H1 (cell line): ENCODE measurements around the gene MLKL. TPM values are rescaled to one million over a fixed set of nuclear protein-coding genes. Genes with fewer than 3 reads are reported as not detected.

ENCODE experiments used
- CTCF ChIA-PET: fragments of 300-600 bp; sonication (Branson Sonifier 250); formaldehyde crosslinking; loops from one replicate; lab custom pipeline; 2021; ENCODE audit not compliant: partially characterized antibody; lab: Charles Lee
- POLR2A ChIA-PET: fragments of 300-600 bp; sonication (Branson Sonifier 250); formaldehyde crosslinking; loops from one replicate; lab custom pipeline; 2021; ENCODE audit warnings: inconsistent platforms; ENCODE audit not compliant: partially characterized antibody; lab: Charles Lee
- DNase-seq, 2 experiments: peaks; one replicate each; pipeline versions ENCODE4 v3.0.0 to v3.0.0-alpha.2; 2010 to 2022; ENCODE audit warnings: low spot score in 2 of 2, low read depth in 1 of 2, mixed read lengths in 1 of 2
- FAIRE-seq: peaks from 2 replicates; lab custom pipeline; 2011; peaks lifted over from hg19 to GRCh38; lab: Jason Lieb, UNC
- H2AFZ ChIP-seq: 2 replicates; pipeline ENCODE4 v1.8.1; 2012; ENCODE audit warnings: low read length, inconsistent platforms
- H2AK5ac ChIP-seq: 2 replicates; pipeline ENCODE4 v1.6.1; 2013; ENCODE audit warnings: low read depth, low read length
- H2BK120ac ChIP-seq: replicated peaks from 2 replicates; pipeline ENCODE3; 2013; ENCODE audit warnings: low read depth, low read length, inconsistent platforms
- H2BK12ac ChIP-seq: 2 replicates; pipeline ENCODE4 v1.6.1; 2013; ENCODE audit warnings: low read depth, low read length
- H2BK15ac ChIP-seq: 2 replicates; pipeline ENCODE4 v1.6.1; 2013; ENCODE audit warnings: low read length
- H2BK20ac ChIP-seq: 2 replicates; pipeline ENCODE4 v1.6.1; 2013; ENCODE audit warnings: low read length
- H2BK5ac ChIP-seq: 2 replicates; pipeline ENCODE4 v1.6.1; 2013; ENCODE audit warnings: low read depth, low read length
- H3K14ac ChIP-seq: 2 replicates; pipeline ENCODE4 v1.6.1; 2013; ENCODE audit warnings: inconsistent platforms; ENCODE audit not compliant: insufficient read length
- H3K18ac ChIP-seq: 2 replicates; pipeline ENCODE4 v1.6.1; 2013; ENCODE audit warnings: low read length; ENCODE audit errors: extremely low read depth
- H3K23ac ChIP-seq: 2 replicates; pipeline ENCODE4 v1.6.1; 2013; ENCODE audit warnings: inconsistent platforms; ENCODE audit not compliant: insufficient read length
- H3K23me2 ChIP-seq: 2 replicates; pipeline ENCODE4 v1.6.1; 2013; ENCODE audit warnings: low read depth, low read length
- H3K27ac ChIP-seq: 2 replicates; pipeline ENCODE4 v1.6.1; 2011; ENCODE audit warnings: low read depth, low read length, inconsistent platforms
- H3K27me3 ChIP-seq, 4 experiments: replicated peaks in 1 of 4; 1 replicate in 1 of 4; 2 replicates in 3 of 4; pipeline versions ENCODE4 v1.6.1 to v1.8.1; 2011 to 2013; ENCODE audit warnings: low read length in 3 of 4, mild to moderate bottlenecking in 3 of 4, inconsistent platforms in 2 of 4, mixed read lengths in 2 of 4, moderate library complexity in 1 of 4; ENCODE audit not compliant: control insufficient read depth in 3 of 4, insufficient read depth in 3 of 4; ENCODE audit errors: extremely low read depth in 1 of 4
- H3K36me3 ChIP-seq, 4 experiments: 2 replicates each; pipeline versions ENCODE4 v1.6.1 to v1.8.1; 2011 to 2013; ENCODE audit warnings: mild to moderate bottlenecking in 4 of 4, low read length in 3 of 4, moderate library complexity in 2 of 4, control low read depth in 1 of 4, inconsistent platforms in 1 of 4; ENCODE audit not compliant: insufficient read depth in 4 of 4, control insufficient read depth in 2 of 4
- H3K4ac ChIP-seq: replicated peaks from 2 replicates; pipeline ENCODE3; 2013; ENCODE audit warnings: low read length, low read depth, mixed read lengths, inconsistent platforms; ENCODE audit not compliant: insufficient read length
- H3K4me1 ChIP-seq, 4 experiments: replicated peaks in 1 of 4; 1 replicate in 1 of 4; 2 replicates in 3 of 4; pipeline versions ENCODE4 v1.6.1 to v1.8.1; 2011 to 2013; ENCODE audit warnings: low read length in 3 of 4, inconsistent platforms in 2 of 4, mixed read lengths in 1 of 4; ENCODE audit not compliant: insufficient read depth in 4 of 4, control insufficient read depth in 3 of 4
- H3K4me2 ChIP-seq, 2 experiments: 2 replicates each; pipeline versions ENCODE4 v1.6.1 to v1.8.1; 2011 to 2013; ENCODE audit warnings: low read depth in 2 of 2, low read length in 2 of 2, control low read depth in 1 of 2, inconsistent platforms in 1 of 2, mild to moderate bottlenecking in 1 of 2; ENCODE audit not compliant: insufficient read depth in 1 of 2
- H3K4me3 ChIP-seq, 4 experiments: fragments of 200-600, 300-600 bp in 1 of 4; sonication (generic), shearing (Covaris generic), sonication (Bioruptor Twin) in 1 of 4; 2 replicates each; pipeline versions ENCODE4 v1.5.1 to v1.8.1; 2011 to 2016; ENCODE audit warnings: low read length in 4 of 4, low read depth in 3 of 4, control low read depth in 2 of 4, inconsistent platforms in 2 of 4, mild to moderate bottlenecking in 2 of 4, mixed read lengths in 1 of 4, moderate library complexity in 1 of 4; ENCODE audit not compliant: insufficient read depth in 2 of 4; ENCODE audit errors: extremely low read depth in 1 of 4
- H3K56ac ChIP-seq: replicated peaks from 2 replicates; pipeline ENCODE3; 2013; ENCODE audit warnings: low read depth, mild to moderate bottlenecking, mixed read lengths, low read length, inconsistent platforms; ENCODE audit not compliant: insufficient read length
- H3K79me1 ChIP-seq: 2 replicates; pipeline ENCODE4 v1.6.1; 2013; ENCODE audit warnings: low read depth, low read length, control low read depth
- H3K79me2 ChIP-seq, 2 experiments: 2 replicates each; pipeline versions ENCODE4 v1.6.1 to v1.8.1; 2012 to 2013; ENCODE audit warnings: low read length in 2 of 2, mild to moderate bottlenecking in 2 of 2, inconsistent platforms in 1 of 2; ENCODE audit not compliant: insufficient read depth in 2 of 2, control insufficient read depth in 1 of 2
- H3K9ac ChIP-seq, 4 experiments: replicated peaks in 1 of 4; 1 replicate in 1 of 4; 2 replicates in 3 of 4; pipeline versions ENCODE4 v1.6.1 to v1.8.1; 2011 to 2013; ENCODE audit warnings: low read depth in 3 of 4, low read length in 3 of 4, control low read depth in 2 of 4, mild to moderate bottlenecking in 2 of 4, moderate library complexity in 2 of 4, inconsistent platforms in 1 of 4; ENCODE audit errors: extremely low read depth in 1 of 4
- H3K9me3 ChIP-seq, 2 experiments: 2 replicates each; pipeline versions ENCODE4 v1.6.1 to v1.8.1; 2012 to 2013; ENCODE audit warnings: mild to moderate bottlenecking in 2 of 2, moderate library complexity in 2 of 2, control low read depth in 1 of 2, inconsistent platforms in 1 of 2, low read depth in 1 of 2, low read length in 1 of 2, mixed read lengths in 1 of 2; ENCODE audit not compliant: insufficient read depth in 2 of 2
- H4K20me1 ChIP-seq, 2 experiments: replicated peaks in 1 of 2; 2 replicates each; pipeline versions ENCODE3 to v1.8.1; 2011 to 2013; ENCODE audit warnings: inconsistent platforms in 2 of 2, low read length in 2 of 2, mild to moderate bottlenecking in 1 of 2; ENCODE audit not compliant: insufficient read depth in 2 of 2, control insufficient read depth in 1 of 2
- H4K5ac ChIP-seq: 2 replicates; pipeline ENCODE4 v1.6.1; 2013; ENCODE audit warnings: low read length, low read depth, mixed read lengths, inconsistent platforms; ENCODE audit not compliant: insufficient read length
- H4K8ac ChIP-seq: 2 replicates; pipeline ENCODE4 v1.8.0; 2013; ENCODE audit warnings: mild to moderate bottlenecking, moderate library complexity, low read length, inconsistent platforms; ENCODE audit not compliant: insufficient read depth; ENCODE audit errors: extremely low read depth
- H4K91ac ChIP-seq: replicated peaks from 2 replicates; pipeline ENCODE3; 2013; ENCODE audit warnings: low read length, mixed read lengths, inconsistent platforms; ENCODE audit not compliant: insufficient read length
- ATF3 ChIP-seq: IDR thresholded peaks from 2 replicates; pipeline ENCODE4 v1.6.1; 2011; ENCODE audit warnings: low read depth, mild to moderate bottlenecking, low read length; ENCODE audit not compliant: insufficient read depth
- EP300 ChIP-seq, 2 experiments: IDR thresholded peaks; 1 replicate in 1 of 2; 2 replicates in 1 of 2; pipeline ENCODE4 v1.6.1; 2011 to 2012; ENCODE audit warnings: low read depth in 2 of 2, low read length in 2 of 2, mild to moderate bottlenecking in 2 of 2, borderline replicate concordance in 1 of 2, inconsistent platforms in 1 of 2, moderate library complexity in 1 of 2
- NANOG ChIP-seq: IDR thresholded peaks from 2 replicates; pipeline ENCODE4 v1.6.1; 2011; ENCODE audit warnings: low read length, low read depth, mild to moderate bottlenecking, inconsistent platforms; ENCODE audit not compliant: insufficient read depth, poor library complexity, severe bottlenecking
- NRF1 ChIP-seq: IDR thresholded peaks from 2 replicates; pipeline ENCODE4 v1.6.1; 2011; ENCODE audit warnings: mild to moderate bottlenecking, low read depth, low read length, improper control_type of control experiment
- POU5F1 ChIP-seq: IDR thresholded peaks from 2 replicates; pipeline ENCODE4 v1.6.1; 2011; ENCODE audit warnings: low read depth, mild to moderate bottlenecking, low read length, moderate library complexity
- RFX5 ChIP-seq: IDR thresholded peaks from 2 replicates; pipeline ENCODE4 v1.6.1; 2011; ENCODE audit warnings: low read depth, low read length, improper control_type of control experiment, borderline replicate concordance
- SP4 ChIP-seq: IDR thresholded peaks from 2 replicates; pipeline ENCODE4 v1.6.1; 2012; ENCODE audit warnings: low read length, inconsistent platforms
- TAF7 ChIP-seq: optimal IDR thresholded peaks from 2 replicates; pipeline ENCODE3; 2011; ENCODE audit warnings: low read depth, mild to moderate bottlenecking, inconsistent platforms, low read length, moderate library complexity, borderline replicate concordance
- WGBS, 2 experiments: shearing (Covaris generic) in 1 of 2; methylation state at CpG; one replicate each; pipeline versions ENCODE4 v1.1.6 to v1.1.7; 2013 to 2015; ENCODE audit warnings: low lambda C conversion rate in 2 of 2, mixed read lengths in 2 of 2, inconsistent platforms in 1 of 2, low coverage in 1 of 2, missing lambda C conversion rate in 1 of 2; ENCODE audit not compliant: insufficient replicate concordance in 2 of 2, insufficient coverage in 1 of 2, insufficient read length in 1 of 2; ENCODE audit errors: extremely low coverage in 1 of 2, missing lambda C conversion rate in 1 of 2; 5-methylcytosine and 5-hydroxymethylcytosine counted together
- polyA plus RNA-seq, 7 experiments: library from polyadenylated mRNA; depleted of rRNA in 3 of 7; stranded (reverse) in 5 of 7; unstranded in 2 of 7; fragments of >200 nt in 5 of 7; fragments of 200-250 nt in 2 of 7; gene quantifications; 1 replicate in 5 of 7; 2 replicates in 1 of 7; 4 replicates in 1 of 7; pipeline versions ENCODE4 v1.2.1 to v1.2.3, GENCODE V29; 2011 to 2013; ENCODE audit warnings: missing spikeins in 2 of 7, mixed read lengths in 2 of 7
- total RNA-seq: library from RNA; stranded (reverse); fragmentation: NEBNext Ultra II Directional; extraction: Animal tissue kit (Norgen Biotek cat#: 25700); gene quantifications from 2 replicates; pipeline ENCODE4 v1.2.1, GENCODE V29; 2021

The MLKL gene
- total and polyA plus RNA-seq, 2 of the 8 experiments (the other 6 are each of a cell fraction or from before 2014, with no cell fraction given): 1.6 to 2.1 TPM

DNA sequence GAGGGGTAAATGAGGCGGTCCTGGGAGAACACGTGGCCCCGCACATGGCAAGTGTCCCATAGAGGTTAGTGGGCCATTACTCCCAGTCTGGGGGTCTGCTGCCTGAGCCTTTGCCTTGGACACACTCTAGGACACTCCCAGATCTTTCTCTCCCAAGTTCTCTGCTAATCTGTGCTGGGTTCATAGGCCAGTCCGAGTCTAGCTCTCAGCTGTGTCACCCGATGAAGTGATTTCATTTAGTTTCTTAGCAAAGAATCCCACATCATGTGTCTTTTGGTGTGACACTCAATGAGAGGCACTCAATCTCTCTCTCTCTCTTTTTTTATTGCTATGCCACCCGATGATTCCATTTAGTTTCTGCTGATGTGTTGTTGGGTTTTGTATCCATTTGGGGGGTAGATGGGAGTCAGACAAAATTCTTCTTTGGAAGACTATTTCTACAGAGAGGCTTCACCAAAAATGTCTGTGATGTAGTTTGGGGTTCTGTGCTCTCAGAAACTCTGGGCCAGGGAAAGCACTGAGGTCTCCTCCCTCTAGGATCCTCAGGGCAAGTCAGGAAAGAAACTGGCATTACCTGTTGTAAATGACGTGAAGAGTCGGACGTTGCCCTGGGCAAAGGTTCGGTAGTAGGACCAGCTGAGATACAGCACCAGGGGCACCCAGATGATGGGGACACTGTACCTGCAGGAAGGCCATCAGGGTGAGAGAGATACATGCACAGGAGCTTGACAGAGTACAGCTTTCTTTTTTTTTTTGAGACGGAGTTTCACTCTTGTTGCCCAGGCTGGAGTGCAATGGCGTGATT is 25.2 kb upstream of the MLKL start:
- WGBS, 2 experiments: 93% methylated on average over 12 of the region's 12 CpGs; no CpG with 5 or more reads in 1 of the 2 experiments
- no peak overlapping the region for H3K4me2 ChIP-seq
- H2AFZ ChIP-seq: no peak overlapping the region
- peaks cover 2 to 10% (median 5%) of the 10 kb centered on the region in 4 experiments; a peak in 5 of 7 replicates for H3K4me1 ChIP-seq
- no peak overlapping the region for H3K18ac ChIP-seq
- H3K27ac ChIP-seq: no peak overlapping the region
- H4K91ac ChIP-seq: no peak overlapping the region
- H3K56ac ChIP-seq: no peak overlapping the region
- H3K27me3 ChIP-seq: 0 out of 7 replicates have a peak, but pooled peaks cover 0 to 2% (median 0%) of the 10 kb centered on the region in 4 experiments
- no peak overlapping the region for H2BK5ac ChIP-seq
- H4K5ac ChIP-seq: no peak overlapping the region
- no peaks in the 10 kb centered on the region for H3K79me2 ChIP-seq
- no peak overlapping the region for H3K4ac ChIP-seq
- no peak overlapping the region for H3K9ac ChIP-seq
- no peaks in the 10 kb centered on the region for H3K36me3 ChIP-seq
- no peak overlapping the region for H2BK20ac ChIP-seq
- no peak overlapping the region for H2BK12ac ChIP-seq
- H2BK15ac ChIP-seq: no peak overlapping the region
- no peak overlapping the region for H4K8ac ChIP-seq
- H3K23ac ChIP-seq: no peak overlapping the region
- FAIRE-seq: no peak
- CTCF ChIA-PET: interaction anchor here (0.6 to 32.9 kb wide), 33 partner anchors 6 to 404 kb away, joined by 3 to 576 read pairs (median 4); partner anchors contain the start of genes MLKL and RFWD3
- no peak for TF ChIP-seq TAF7
- TF ChIP-seq RFX5: no peak
- TF ChIP-seq POU5F1: no peak
- no peak for TF ChIP-seq EP300 (IDR thresholded peaks at IDR 0.05; ENCODE audit: borderline replicate concordance in 1 of 2, low read depth in 2 of 2, low read length in 2 of 2)
- TF ChIP-seq SP4: no peak
- no peak for TF ChIP-seq ATF3
- TF ChIP-seq NANOG: no peak
- TF ChIP-seq NRF1: no peak
- H2BK120ac ChIP-seq: no peak overlapping the region
- POLR2A ChIA-PET: interaction anchor here (0.6 to 1.7 kb wide), 6 partner anchors 8 to 165 kb away, joined by 3 to 7 read pairs (median 3); partner anchors contain the start of gene RFWD3
- H3K9me3 ChIP-seq: peaks cover 8 to 12% of the 10 kb centered on the region in 2 experiments
- no peaks in the 10 kb centered on the region for H4K20me1 ChIP-seq
- H3K23me2 ChIP-seq: no peaks in the 10 kb centered on the region; the same call in 1 of the 2 replicates
- H3K79me1 ChIP-seq: no peaks in the 10 kb centered on the region
- H2AK5ac ChIP-seq: no peak overlapping the region
- no peak overlapping the region for H3K14ac ChIP-seq
- no peak for DNase-seq
- H3K4me3 ChIP-seq: no peak overlapping the region
